Right lobe of liver (tissue), 4 donors: ENCODE results near the gene SKIC8.

Source experiments
- POLR2A ChIP-seq: fragments of 450-650 bp; IDR thresholded peaks from one replicate; pipeline ENCODE4 v1.6.1; 2017; ENCODE audit warnings: antibody characterized with exemption, mild to moderate bottlenecking
- TF ChIP-seq, protein P1 (sequence below), 4 donors: fragments of 200-600 bp in 3 of 4; fragments of 450-650 bp in 1 of 4; IDR thresholded peaks; one replicate each; pipeline versions ENCODE4 v1.5.1 to v1.8.0; 2016 to 2022; ENCODE audit warnings: antibody characterized with exemption in 4 of 4, mild to moderate bottlenecking in 2 of 4
- donor health status: DM: no; HTN: no; CAD: no.
- donor health status: DM: no; HTN: no; CAD: no.
- donor health status: DM: no; HTN: yes; CAD: no.

DNA sequence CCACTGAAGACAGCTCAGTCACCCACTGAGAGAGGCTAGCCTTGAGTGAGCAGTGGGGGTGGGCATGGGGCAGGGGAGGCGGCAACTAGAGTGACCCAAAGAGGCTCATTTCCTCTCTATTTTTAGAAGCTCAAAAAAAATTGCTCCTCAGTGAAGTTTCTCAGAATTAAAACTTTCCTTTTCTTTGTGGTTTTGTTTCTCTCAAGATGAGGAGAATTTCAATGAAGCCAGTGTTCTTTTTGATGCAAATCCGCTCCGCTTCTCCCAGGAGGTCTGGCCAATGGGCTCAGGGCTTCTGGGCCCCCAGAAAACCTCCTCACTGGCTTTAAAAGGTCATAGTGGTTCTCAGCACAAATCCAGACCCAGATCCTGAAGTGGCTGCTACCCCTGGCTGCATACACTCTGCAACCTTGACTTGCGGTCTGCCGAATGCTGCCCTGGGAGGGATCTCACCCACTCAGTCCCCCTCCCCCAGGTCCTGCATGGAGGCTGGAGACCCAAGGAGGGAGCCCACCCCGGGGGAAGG is 64.8 kb downstream of the SKIC8 start, which contains the start of gene ACSBG1:
- TF ChIP-seq, protein P1, sequence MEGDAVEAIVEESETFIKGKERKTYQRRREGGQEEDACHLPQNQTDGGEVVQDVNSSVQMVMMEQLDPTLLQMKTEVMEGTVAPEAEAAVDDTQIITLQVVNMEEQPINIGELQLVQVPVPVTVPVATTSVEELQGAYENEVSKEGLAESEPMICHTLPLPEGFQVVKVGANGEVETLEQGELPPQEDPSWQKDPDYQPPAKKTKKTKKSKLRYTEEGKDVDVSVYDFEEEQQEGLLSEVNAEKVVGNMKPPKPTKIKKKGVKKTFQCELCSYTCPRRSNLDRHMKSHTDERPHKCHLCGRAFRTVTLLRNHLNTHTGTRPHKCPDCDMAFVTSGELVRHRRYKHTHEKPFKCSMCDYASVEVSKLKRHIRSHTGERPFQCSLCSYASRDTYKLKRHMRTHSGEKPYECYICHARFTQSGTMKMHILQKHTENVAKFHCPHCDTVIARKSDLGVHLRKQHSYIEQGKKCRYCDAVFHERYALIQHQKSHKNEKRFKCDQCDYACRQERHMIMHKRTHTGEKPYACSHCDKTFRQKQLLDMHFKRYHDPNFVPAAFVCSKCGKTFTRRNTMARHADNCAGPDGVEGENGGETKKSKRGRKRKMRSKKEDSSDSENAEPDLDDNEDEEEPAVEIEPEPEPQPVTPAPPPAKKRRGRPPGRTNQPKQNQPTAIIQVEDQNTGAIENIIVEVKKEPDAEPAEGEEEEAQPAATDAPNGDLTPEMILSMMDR (IDR thresholded peaks at IDR 0.05) = no peak
- no peak for TF ChIP-seq POLR2A
